OCI-LY1 (cell line): Measurements from ENCODE around the gene TSPAN1.

Experiments
- EZH2 ChIP-seq: fragments of 200-600 bp; sonication (generic), shearing (Covaris generic); IDR thresholded peaks from 2 replicates; pipeline ENCODE4 v1.8.0; 2017; ENCODE audit warnings: borderline replicate concordance, mixed run types, mild to moderate bottlenecking, antibody characterized with exemption, low read length, moderate library complexity, mixed read lengths
- TF ChIP-seq, protein P1 (sequence below): fragments of 200-600 bp; sonication (generic), shearing (Covaris generic); IDR thresholded peaks from 2 replicates; pipeline ENCODE4 v1.5.1; 2017; ENCODE audit warnings: mild to moderate bottlenecking, antibody characterized with exemption, low read length, moderate library complexity, mixed read lengths

DNA sequence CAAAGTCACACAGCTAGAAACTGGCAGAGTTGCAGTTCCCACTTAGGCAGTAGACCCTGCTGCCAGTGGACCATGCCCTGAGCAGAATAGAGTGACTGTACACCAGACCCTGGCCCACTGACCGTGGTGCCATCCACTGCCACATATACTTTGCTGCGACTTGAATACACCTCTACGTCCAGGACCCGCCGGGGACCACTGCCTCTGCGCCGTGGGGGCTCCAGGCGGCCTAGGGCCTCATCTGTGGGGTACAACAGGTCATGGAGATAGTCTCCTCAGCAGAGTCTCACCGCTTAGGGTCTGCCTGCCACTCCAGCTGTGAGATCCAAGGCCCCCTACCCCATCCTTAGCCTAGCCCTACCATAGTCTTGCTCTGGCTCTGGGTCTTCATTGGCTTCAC, 21.7 kb downstream of the TSPAN1 start:
- no peak for TF ChIP-seq EZH2
- TF ChIP-seq, protein P1, sequence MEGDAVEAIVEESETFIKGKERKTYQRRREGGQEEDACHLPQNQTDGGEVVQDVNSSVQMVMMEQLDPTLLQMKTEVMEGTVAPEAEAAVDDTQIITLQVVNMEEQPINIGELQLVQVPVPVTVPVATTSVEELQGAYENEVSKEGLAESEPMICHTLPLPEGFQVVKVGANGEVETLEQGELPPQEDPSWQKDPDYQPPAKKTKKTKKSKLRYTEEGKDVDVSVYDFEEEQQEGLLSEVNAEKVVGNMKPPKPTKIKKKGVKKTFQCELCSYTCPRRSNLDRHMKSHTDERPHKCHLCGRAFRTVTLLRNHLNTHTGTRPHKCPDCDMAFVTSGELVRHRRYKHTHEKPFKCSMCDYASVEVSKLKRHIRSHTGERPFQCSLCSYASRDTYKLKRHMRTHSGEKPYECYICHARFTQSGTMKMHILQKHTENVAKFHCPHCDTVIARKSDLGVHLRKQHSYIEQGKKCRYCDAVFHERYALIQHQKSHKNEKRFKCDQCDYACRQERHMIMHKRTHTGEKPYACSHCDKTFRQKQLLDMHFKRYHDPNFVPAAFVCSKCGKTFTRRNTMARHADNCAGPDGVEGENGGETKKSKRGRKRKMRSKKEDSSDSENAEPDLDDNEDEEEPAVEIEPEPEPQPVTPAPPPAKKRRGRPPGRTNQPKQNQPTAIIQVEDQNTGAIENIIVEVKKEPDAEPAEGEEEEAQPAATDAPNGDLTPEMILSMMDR = no peak
